ENCODE results near the gene POU2F1. TPM values are rescaled to one million over a fixed set of nuclear protein-coding genes. Genes with fewer than 3 reads are reported as not detected.

POU2F1 gene
- polyA plus RNA-seq, 2 of the 4 experiments (the other 2 are of a cell fraction) = 2.9 to 9.4 TPM

GRCh38 chr1:167367705-167368104 lies 147.0 kb downstream of the POU2F1 start:
- Histone ChIP-seq H3K9me3 (no peaks in the 10 kb centered on the region), H3K27ac (no peak overlapping the region), H3K4me2 (no peak overlapping the region), H3K4me3 (no peak overlapping the region), H3K4me1 (no peaks in the 10 kb centered on the region)
- ChIA-PET CTCF (interaction anchor here (0.8 to 1.0 kb wide), 2 partner anchors 15 to 74 kb away, joined by 3 read pairs; no protein-coding TSS in a partner anchor), POLR2A (no interaction called here)
- FAIRE-seq (no peak), DNase-seq (ENCODE audit: low read depth in 1 of 2, low spot score in 1 of 2) (no peak), ATAC-seq (no peak)
- WGBS (ENCODE audit: missing lambda C conversion rate) = 90% methylated on average over 4 of the region's 4 CpGs
- no peak for TF ChIP-seq ZNF302 (CRISPR knock-in tag; IDR thresholded peaks at IDR 0.05)
- no peak for TF ChIP-seq CBX8 (IDR thresholded peaks at IDR 0.05)
- TF ChIP-seq BCL3 (IDR thresholded peaks at IDR 0.05) = no peak
- no peak for TF ChIP-seq PHF8 (IDR thresholded peaks at IDR 0.05; ENCODE audit: borderline replicate concordance, low read depth)
- no peak for TF ChIP-seq KDM5A (IDR thresholded peaks at IDR 0.05)
- no peak for TF ChIP-seq FOSL2 (IDR thresholded peaks at IDR 0.05)
- no peak for TF ChIP-seq FOSL2 (CRISPR knock-in tag; IDR thresholded peaks at IDR 0.05)
- no peak for TF ChIP-seq PBX3 (IDR thresholded peaks at IDR 0.05)
- TF ChIP-seq ESRRA (IDR thresholded peaks at IDR 0.05; ENCODE audit: borderline replicate concordance, low read length) = no peak
- TF ChIP-seq BHLHE40 (IDR thresholded peaks at IDR 0.05; ENCODE audit: low read depth, low read length) = no peak
- TF ChIP-seq MYC (IDR thresholded peaks at IDR 0.05; ENCODE audit: borderline replicate concordance, low read length) = no peak
- TF ChIP-seq ATOH8 (CRISPR knock-in tag; IDR thresholded peaks at IDR 0.05; ENCODE audit: low read depth) = no peak
- no peak for TF ChIP-seq GATA3 (IDR thresholded peaks at IDR 0.05; ENCODE audit: borderline replicate concordance)
- TF ChIP-seq ZC3H11A (IDR thresholded peaks at IDR 0.05) = no peak
- TF ChIP-seq RARB (CRISPR knock-in tag; IDR thresholded peaks at IDR 0.05) = no peak
- TF ChIP-seq NFE2L2 (conservative IDR thresholded peaks at IDR 0.05; ENCODE audit: low read length) = no peak
- no peak for TF ChIP-seq HMGXB4 (CRISPR knock-in tag; IDR thresholded peaks at IDR 0.05; ENCODE audit: borderline replicate concordance)
- no peak for TF ChIP-seq POLR2AphosphoS2 (conservative IDR thresholded peaks at IDR 0.05; ENCODE audit: low read length)
- no peak for TF ChIP-seq USF2 (IDR thresholded peaks at IDR 0.05)
- no peak for TF ChIP-seq NR3C1 (IDR thresholded peaks at IDR 0.05)

GRCh38 chr1:167369175-167369574 lies 148.5 kb downstream of the POU2F1 start:
- H3K27ac ChIP-seq = no peak overlapping the region
- ATAC-seq = no peak
- no peaks in the 10 kb centered on the region for H3K4me1 ChIP-seq
- H3K9me3 ChIP-seq = no peaks in the 10 kb centered on the region
- no peak overlapping the region for H3K4me3 ChIP-seq
- TF ChIP-seq MYC (IDR thresholded peaks at IDR 0.05; ENCODE audit: borderline replicate concordance, low read length) (no peak), PHF8 (IDR thresholded peaks at IDR 0.05; ENCODE audit: borderline replicate concordance, low read depth) (no peak), MAZ (IDR thresholded peaks at IDR 0.05; ENCODE audit: borderline replicate concordance, low read depth, low read length) (no peak), RCOR1 (IDR thresholded peaks at IDR 0.05; ENCODE audit: low read depth, low read length) (no peak)
- no peak overlapping the region for H3K4me2 ChIP-seq
- FAIRE-seq = no peak
- no peak for DNase-seq (ENCODE audit: low read depth in 1 of 2, low spot score in 1 of 2)
- ChIA-PET POLR2A (no interaction called here), CTCF (interaction anchor here (1.0 kb wide), 1 partner anchor 32 kb away, joined by 4 read pairs; no protein-coding TSS in a partner anchor)

All from A549 (cell line).